HG03432 (cell line): ENCODE measurements around the gene ADAMTS7.
"Not testable (repeated sequence)": the region's sequence is repeated elsewhere in the genome, so short reads cannot be mapped to it uniquely, and the experiment has no call there.

Experiments
- ATAC-seq: cut with Tn5 transposase; IDR thresholded peaks from one replicate; pipeline ENCODE4 v1.9.1; 2021; ENCODE audit warnings: mild to moderate bottlenecking, moderate library complexity; ENCODE audit not compliant: unreplicated experiment

Gene ADAMTS7

DNA sequence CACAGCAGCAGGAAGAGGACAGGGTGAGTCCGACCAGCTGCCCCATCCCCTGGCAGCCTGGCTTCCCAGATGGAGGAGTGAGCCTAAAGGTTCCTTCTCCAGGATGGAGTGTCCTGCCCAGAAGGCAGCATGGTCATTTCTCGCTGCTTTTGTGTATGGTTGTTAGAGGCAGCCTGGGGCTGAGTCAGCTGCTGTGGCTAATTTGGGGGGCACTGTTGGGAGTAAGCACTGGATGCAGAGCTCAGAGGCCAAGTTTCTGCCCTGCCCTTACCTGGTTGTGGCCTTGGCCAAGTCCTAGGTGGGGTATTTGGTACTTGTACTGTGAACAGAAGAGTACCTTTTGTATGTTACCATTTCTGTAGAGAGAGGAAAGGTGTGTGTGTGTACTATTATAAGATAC, 78.6 kb downstream of the ADAMTS7 start:
- no peak for ATAC-seq

DNA sequence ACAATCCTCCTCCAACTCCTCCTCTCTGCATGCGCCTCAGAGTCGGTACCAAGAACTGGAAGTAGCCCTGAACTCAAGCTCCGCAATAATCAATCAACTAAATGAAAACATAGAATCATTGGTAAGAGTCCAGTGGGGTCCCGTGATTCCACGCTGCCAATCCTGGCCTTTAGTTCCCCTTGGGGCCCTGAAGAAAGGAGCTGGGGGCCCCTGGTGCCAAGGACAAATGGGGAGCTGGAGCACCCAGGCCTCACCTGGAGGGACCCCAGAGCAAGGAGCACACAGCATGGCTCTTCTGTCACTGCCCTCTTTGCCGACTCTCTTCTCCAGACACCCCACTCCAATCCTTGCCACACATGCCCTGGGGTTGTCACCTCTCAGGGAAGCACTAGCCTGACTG, 80.3 kb downstream of the ADAMTS7 start:
- ATAC-seq: no peak

- not testable (repeated sequence) for ATAC-seq
These were observed 82.8 kb downstream of the ADAMTS7 start for GRCh38 chr15:78728427-78728826.

- no peak for ATAC-seq
These were observed 83.7 kb downstream of the ADAMTS7 start for GRCh38 chr15:78727561-78727960.

GRCh38 chr15:78726870-78727551, 84.3 kb downstream of the ADAMTS7 start:
- ATAC-seq: no peak

DNA sequence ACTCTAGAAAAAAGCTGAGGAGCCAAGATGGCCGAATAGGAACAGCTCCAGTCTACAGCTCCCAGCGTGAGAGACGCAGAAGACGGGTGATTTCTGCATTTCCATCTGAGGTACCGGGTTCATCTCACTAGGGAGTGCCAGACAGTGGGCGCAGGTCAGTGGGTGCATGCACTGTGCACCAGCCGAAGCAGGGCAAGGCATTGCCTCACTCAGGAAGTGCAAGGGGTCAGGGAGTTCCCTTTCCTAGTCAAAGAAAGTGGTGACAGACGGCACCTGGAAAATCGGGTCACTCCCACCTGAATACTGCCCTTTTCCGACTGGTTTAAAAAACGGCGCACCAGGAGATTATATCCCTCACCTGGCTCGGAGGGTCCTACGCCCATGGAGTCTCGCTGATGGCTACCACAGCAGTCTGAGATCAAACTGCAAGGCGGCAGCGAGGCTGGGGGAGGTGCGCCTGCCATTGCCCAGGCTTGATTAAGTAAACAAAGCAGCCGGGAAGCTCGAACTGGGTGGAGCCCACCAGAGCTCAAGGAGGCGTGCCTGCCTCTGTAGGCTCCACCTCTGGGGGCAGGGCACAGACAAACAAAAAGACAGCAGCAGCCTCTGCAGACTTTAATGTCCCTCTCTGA, 91.3 kb downstream of the ADAMTS7 start:
- ATAC-seq: not testable (repeated sequence)

- ATAC-seq: no peak
These were observed 92.4 kb downstream of the ADAMTS7 start for GRCh38 chr15:78718837-78719236.

GRCh38 chr15:78717956-78718656, 93.2 kb downstream of the ADAMTS7 start:
- ATAC-seq: no peak

GRCh38 chr15:78716651-78717050, 94.6 kb downstream of the ADAMTS7 start:
- ATAC-seq: no peak

- no peak for ATAC-seq
These were observed 95.3 kb downstream of the ADAMTS7 start for GRCh38 chr15:78715930-78716329.

DNA sequence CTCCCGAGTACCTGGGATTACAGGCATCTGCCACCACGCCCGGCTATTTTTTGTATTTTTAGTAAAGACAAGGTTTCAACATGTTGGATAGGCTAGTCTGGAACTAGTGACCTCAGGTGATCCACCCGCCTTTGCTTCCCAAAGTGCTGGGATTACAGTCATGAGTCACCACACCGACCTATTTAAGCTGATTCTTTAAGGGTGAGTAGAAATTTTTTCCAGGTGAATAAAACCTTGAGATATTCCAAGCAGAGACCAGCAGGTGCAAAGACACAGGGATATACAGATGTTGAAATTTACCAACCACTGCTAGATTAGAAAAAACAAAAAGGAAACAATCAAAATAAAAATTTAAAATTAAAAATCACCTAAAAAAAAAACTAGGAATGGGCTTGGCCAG, 95.8 kb downstream of the ADAMTS7 start:
- ATAC-seq: no peak

- ATAC-seq: no peak
These were observed 96.4 kb downstream of the ADAMTS7 start for GRCh38 chr15:78714890-78715289.

GRCh38 chr15:78712797-78713515, 98.3 kb downstream of the ADAMTS7 start:
- ATAC-seq: no peak

DNA sequence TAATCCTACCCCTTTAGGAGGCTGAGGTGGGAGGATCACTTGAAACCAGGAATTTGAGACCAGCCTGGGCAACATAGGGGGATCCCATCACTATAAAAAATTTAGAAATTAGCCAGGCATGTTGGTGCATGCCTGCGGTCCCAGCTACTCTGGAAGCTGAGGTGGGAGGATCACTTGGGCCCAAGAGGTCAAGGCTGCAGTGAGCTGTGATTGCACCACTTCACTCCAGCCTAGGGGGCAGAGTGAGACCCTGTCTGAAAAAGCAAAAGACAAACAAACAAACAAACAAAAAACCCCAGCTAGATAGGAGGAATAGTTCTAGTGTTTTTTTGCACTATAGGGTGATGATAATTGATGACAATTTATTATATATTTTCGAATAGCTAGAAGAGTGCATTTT, 99.6 kb downstream of the ADAMTS7 start:
- ATAC-seq: no peak

- peak; percentile 62 for ATAC-seq
These were observed 101.9 kb downstream of the ADAMTS7 start for GRCh38 chr15:78709263-78709882.
